Measurements from ENCODE around the gene SYK.
"Not testable (repeated sequence)": the region's sequence is repeated elsewhere in the genome, so short reads cannot be mapped to it uniquely, and the experiment has no call there.

SYK gene

GRCh38 chr9:90882991-90883600 is 81.5 kb downstream of the SYK start:
- no peak for DNase-seq

- DNase-seq, result no peak
These were observed 82.0 kb downstream of the SYK start for GRCh38 chr9:90883661-90884060.

- no peak for DNase-seq
These were observed 82.6 kb downstream of the SYK start for GRCh38 chr9:90884178-90884577.

- DNase-seq, result not testable (repeated sequence)
These were observed 85.2 kb downstream of the SYK start for GRCh38 chr9:90886868-90887267.

- DNase-seq, result no peak
These were observed 87.3 kb downstream of the SYK start for GRCh38 chr9:90888941-90889340.

GRCh38 chr9:90890146-90890810 is 88.7 kb downstream of the SYK start:
- DNase-seq, result no peak

- no peak for DNase-seq
These were observed 89.9 kb downstream of the SYK start for GRCh38 chr9:90891308-90892040.

GRCh38 chr9:90892918-90893317 is 91.3 kb downstream of the SYK start:
- DNase-seq, result no peak

GRCh38 chr9:90893706-90894105 is 92.1 kb downstream of the SYK start:
- DNase-seq, result no peak

GRCh38 chr9:90894986-90895687 is 93.5 kb downstream of the SYK start:
- DNase-seq, result no peak

GRCh38 chr9:90895786-90896185 is 94.2 kb downstream of the SYK start:
- DNase-seq, result no peak

- DNase-seq, result no peak
These were observed 94.6 kb downstream of the SYK start for GRCh38 chr9:90896231-90896630.

GRCh38 chr9:90898228-90898627 is 96.6 kb downstream of the SYK start:
- no peak for DNase-seq

GRCh38 chr9:90899287-90899686 is 97.7 kb downstream of the SYK start:
- no peak for DNase-seq

- no peak for DNase-seq
These were observed 98.5 kb downstream of the SYK start for GRCh38 chr9:90900130-90900529.

- no peak for DNase-seq
These were observed 100.3 kb downstream of the SYK start for GRCh38 chr9:90901933-90902332.

GRCh38 chr9:90903766-90904424 is 102.3 kb downstream of the SYK start:
- no peak for DNase-seq

GRCh38 chr9:90904706-90905478 is 103.3 kb downstream of the SYK start:
- no peak for DNase-seq

- no peak for DNase-seq
These were observed 104.2 kb downstream of the SYK start for GRCh38 chr9:90905822-90906221.

- DNase-seq, result no peak
These were observed 104.9 kb downstream of the SYK start for GRCh38 chr9:90906316-90907055.

GRCh38 chr9:90907056-90907445 is 105.4 kb downstream of the SYK start:
- DNase-seq, result no peak

- DNase-seq, result no peak
These were observed 106.2 kb downstream of the SYK start for GRCh38 chr9:90907790-90908189.

Measured in activated naive CD4-positive, alpha-beta T cell treated with Interleukin-2 at 50 U/mL for 16 hours (primary cell).